Stimulated activated CD8-positive, alpha-beta memory T cell treated with anti-CD3 and anti-CD28 coated beads, Interleukin-4, amount 100 ng/mL, for 4 hours (primary cell): Measurements from ENCODE around the gene ACOT9.
"Not testable (repeated sequence)": the region's sequence is repeated elsewhere in the genome, so short reads cannot be mapped to it uniquely, and the experiment has no call there.

Source experiments
- DNase-seq, 2 donors: peaks; one replicate each; pipeline ENCODE4 v3.0.0-alpha.2; 2020; ENCODE audit warnings: low read depth in 2 of 2, low spot score in 1 of 2

The ACOT9 gene

DNA sequence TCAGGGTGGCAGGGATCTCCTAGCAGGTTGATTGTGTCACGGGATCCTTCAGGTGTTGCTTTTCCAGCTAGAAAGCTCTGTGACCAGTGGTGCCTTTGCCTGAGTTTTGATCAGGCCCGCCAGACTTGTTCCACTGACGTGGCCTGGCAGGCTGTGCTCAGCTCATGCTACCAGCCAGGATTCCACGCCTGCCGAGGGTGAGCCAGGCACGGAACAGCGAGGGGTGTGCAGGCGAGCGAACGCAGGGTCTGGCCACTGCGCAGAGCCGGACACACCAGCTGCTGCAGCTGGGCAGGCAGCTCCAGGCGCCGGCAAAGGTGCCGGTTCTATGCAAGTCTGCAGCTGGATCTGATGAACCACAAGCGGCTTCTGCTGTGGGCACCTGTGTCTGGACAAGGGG, 22.8 kb upstream of the ACOT9 start:
- no peak for DNase-seq

DNA sequence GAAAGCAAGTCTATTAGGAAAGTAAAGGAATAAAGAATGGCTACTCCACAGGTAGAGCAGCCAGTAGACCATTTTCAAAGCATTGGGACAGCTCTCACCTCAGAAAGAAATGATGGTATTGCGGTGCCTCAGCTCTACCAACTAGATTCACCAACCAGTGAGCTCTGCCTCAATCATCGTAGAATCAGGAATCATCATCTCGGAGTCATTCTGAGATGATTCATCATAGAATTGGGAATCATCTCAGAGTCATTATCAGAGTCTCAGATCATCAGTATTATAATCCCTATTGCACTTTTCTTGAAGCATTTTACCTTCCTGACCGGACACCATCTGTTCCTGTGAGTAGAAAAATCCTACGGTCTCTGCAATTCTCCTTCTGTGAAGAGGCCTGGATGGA, 22.4 kb upstream of the ACOT9 start:
- DNase-seq = no peak

DNA sequence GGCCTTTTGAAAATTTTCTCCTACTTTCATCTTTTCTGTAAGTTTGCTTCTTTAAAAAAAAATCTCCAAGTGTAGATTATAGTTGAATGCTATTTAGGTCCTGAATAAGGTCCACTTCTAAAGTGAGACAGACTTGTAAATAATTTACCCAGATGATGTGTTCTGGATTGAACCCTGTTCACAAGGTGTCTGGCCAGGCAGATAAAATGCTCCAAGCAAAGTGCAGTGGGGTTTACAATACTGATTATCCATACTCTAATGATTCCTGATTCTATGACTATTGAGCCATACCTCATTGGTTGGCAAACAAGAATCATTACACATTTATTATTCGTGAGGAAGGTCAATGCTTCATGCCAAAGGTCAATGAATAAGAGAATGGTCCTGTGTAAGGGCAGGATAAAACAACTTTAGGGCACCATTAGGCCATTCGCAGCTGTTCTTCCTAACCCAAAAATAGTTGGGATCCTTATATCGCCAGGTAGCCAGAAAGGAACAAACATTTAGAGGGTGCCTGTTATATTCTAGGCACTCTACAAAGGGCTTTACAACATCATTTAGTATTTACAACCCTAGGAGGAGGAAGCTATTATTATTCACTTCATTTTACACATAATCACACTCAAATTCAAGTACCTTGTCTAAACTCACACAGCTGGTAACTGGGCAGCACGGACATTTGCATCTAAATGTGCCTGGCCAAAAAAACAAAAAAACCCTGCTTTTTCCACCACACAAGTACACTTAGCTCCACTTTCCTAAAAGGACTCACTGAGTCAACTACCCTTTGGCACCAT, 21.3 kb upstream of the ACOT9 start:
- no peak for DNase-seq

DNA sequence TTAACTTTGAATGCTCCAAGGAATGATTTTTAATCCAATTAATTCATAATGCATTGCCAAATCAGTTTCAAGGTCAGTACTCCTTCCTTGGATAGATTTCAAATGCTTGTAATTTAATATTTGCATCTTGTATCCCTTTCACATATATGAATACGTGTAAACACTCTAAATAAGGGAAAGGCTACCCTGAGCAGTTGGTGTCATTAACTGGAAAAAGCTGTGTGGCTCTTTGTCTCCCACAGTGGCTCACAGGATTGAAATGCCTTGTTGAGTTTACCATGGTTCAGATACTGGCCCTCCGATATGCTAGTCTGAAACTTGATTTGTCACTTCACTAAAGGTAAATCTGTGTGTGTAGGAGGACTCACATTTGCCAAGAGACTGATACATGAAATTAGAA, 16.7 kb upstream of the ACOT9 start:
- DNase-seq = no peak

DNA sequence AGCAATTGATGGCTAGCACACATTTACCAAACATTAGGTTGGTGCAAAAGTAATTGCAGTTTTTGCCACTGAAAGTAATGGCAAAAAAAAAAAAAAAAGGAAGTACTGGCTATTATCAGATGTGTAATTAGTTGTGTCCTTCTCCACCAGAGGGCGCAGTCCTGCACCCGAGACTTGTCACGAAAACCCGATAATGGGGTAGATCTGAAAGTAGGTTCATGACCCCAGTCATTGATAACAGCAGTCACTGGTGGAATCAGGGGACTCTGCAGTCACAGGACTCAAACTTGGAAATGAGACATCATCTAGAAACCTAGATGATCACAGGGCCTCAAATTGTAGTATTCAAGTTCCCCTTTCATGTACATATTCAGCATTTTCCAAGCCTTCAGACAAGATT, 13.1 kb upstream of the ACOT9 start:
- peak; percentile 12 to 38 for DNase-seq

DNA sequence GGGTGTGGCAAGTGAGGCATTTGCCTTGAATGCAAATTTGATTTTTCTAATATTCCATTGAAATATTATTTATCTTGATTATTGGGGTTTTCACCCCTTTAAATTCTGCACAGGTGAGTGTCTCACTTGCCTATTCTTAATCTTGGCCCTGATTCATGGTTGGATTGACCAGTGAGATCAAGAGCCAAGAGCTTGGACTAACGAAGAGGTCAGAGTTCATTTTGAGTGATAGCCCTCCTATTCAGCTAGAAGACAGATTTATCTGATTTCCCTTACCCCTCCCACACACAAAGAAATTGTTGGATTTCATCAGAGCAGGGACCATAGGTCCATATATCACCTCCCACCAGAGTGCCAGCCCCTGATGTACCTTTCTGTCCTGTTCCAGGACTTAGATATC, 11.6 kb upstream of the ACOT9 start:
- DNase-seq = no peak

DNA sequence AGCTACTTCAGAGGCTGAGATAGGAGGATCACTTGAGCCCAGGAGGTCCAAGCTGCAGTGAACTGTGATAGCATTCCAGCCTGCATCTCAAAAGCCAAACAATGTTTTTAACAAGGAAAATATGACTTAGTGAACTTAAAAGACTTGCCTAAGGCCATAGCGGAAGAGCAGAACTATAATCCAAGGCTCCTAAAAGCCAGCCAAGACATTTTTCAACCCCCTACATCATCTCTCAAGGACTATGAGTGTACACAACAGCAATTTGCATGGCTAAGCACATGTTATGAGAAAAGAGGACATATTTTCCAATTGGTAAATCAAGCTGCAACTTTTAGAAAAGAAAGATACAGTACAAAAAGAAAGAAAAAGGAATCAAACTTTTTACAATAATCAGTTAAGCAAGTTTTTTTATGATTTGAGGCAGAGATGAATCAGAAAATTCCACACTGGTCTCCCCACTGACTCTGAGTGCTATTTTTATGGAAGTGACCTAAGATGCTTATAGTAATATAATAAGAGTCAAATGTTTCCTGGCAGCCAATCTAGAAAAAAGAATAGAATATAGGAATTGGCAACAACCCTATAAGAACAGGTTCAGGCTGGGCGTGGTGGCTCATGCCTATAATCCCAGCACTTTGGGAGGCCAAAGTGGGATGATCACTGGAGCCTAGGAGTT, 9.8 kb upstream of the ACOT9 start:
- DNase-seq = no peak

DNA sequence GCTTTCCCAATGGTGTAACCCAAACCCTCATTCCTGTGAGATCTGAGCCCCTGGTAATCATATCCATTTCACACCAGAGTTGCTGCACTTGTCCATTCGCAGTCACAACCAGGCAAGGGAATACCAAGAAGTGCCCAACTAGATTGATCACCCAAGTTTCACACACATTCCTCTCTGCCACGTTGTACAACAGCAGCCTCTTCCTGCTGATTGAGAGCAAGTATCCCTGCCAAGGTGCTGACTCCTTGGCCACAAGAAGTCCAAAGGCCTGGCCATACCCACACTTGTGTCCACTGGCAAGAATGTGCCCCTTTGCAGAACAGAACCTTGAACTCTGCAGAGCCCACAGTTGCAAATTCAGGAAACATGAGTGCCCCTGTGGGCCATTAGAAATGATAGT, 6.5 kb upstream of the ACOT9 start:
- DNase-seq = no peak

DNA sequence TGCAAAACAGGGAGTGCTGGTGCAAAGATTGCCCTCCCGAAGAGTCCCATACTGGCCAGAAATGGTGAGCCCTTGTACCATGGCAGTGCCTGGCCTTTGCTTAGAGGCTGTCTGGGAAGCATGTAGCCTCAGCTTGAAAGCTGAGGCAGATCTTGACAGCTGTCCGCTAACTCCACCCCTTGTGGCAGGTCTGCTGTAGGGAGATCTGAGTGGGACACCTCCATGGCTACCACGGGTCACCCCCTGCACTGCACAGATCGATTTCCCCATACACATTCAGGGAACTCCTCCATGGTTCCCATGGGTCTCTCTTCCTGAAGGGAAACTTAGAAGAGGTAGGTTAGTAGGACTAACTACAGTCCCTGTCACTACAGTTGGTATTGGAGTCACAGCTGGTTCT, 6.1 kb upstream of the ACOT9 start:
- DNase-seq = no peak

DNA sequence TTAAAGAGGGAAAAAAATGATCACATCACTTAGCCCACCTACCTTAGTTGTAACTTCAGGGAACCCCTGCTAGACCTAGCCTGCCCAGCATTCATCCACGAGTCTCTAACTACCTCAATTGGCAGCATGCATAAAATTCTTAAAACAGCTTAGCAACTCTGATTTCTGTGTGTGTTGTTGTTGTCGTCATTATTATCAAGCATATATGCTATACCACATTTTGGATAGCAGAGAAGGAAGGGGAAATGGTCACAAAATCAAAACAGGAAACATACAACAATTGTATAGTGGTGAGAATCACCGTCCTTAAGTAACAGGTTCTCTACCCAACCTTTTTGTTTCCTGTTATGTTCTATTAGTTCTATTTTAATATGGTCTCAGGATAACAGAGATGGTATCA, 2.7 kb upstream of the ACOT9 start:
- DNase-seq = no peak

DNA sequence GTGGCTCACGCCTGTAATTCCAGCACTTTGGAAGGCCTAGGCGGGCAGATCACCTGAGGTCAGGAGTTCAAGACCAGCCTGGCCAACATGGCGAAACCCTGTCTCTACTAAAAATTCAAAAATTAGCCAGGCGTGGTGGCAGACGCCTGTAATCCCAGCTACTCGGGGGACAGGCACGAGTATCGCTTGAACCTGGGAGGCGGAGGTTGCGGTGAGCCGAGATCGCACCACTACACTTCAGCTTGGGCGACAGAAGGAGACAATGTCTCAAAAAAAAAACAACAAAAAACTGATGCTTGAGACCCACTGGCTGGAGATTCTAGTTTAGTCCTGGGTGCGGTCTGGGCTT, 521 bp upstream of the ACOT9 start:
- not testable (repeated sequence) for DNase-seq

DNA sequence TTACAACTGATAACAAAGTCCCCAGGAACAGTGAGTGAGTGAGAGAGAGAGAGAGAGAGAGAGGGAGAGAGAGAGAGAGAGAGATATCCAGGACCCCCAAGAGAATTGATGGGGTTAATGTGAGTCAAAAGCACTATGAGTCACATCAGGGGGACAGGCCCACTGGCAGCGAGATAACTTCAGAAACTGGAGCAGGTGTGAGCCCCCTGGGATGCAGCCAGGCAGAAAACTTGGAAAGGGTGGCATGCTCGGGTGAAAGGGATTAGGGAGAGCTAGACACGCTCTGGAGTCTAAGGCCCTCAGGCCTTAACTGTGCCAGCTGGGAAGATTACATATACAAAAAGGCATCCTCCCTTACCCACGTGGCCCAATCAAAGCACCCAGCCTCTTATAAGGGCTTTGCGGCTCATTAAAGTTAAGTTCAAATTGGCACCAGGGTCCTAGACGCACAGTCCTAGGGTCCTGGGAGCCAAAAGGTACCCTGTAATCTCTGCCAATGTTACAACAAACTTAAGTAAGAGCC, 841 bp downstream of the ACOT9 start:
- no peak for DNase-seq

DNA sequence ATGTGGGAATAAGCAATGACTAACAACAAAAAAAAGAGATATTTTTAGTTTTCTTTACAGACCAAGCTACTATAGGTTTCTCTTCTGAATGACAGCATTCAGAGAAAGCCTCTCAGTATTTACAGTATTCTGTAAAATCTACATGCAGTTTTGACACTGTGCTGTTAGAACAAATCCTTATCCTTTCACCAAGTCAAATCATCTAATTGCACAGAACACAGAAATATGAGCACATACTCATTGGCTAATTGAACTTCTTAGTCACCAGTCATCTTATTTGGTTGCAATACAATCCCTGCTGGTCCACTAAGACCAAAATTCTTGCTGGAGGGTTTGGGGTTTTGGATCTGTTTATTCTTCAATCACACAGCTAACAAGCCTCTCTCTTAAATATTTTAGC, 5.7 kb downstream of the ACOT9 start:
- DNase-seq = no peak

DNA sequence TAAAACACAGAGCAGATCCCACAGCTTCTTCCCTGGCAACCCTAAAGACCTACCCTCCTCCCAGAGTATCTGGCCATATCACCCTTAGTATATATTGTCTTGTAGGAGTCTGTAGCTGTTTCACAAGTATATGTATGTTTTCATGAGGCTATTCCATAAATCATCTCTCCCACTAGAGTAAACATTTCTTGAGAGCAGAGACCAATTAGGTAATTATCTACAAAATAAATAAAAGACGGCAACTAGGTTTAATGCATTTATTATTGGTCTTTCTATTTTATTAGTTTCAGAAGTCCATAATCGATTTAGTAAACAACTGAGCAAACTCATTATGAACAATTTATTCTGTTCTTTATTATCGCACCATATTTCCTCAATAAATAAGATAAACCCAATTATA, 7.0 kb downstream of the ACOT9 start:
- DNase-seq = no peak

DNA sequence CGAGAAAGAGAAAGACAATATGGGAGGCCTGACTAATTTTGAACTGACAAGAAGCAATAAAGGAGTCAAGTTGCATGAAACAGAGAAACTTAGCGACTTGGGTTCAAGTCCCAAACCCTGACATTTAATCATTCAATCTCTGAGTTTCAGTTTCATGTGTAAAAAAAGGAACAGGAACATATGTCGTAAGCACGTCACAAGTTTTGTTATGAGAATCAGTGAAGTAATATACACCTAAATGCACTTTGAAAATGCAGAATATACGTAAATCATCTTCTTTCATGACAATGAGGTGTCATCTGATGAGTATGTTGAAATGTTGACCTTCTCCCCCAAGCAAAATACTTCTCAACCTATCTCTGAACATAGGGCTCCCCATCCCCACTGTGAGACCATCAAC, 10.4 kb downstream of the ACOT9 start:
- no peak for DNase-seq

DNA sequence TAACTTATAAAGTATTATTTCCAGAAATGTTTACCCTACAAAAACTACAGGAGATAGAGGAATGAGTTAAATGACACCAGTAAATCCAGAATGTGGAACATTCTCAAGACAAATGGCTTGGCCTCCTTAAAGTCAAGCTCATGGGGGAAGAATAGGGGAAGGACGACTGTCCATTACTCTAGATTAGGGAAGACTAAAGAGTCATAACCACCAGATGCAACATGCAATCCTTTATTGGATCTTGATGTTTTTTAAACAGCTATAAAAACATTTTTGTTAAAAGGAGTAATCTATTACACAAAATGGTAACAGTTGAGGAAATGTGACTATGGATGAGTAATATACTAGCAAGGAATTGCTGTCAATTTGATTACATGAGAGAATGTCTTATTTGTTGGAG, 11.1 kb downstream of the ACOT9 start:
- DNase-seq = no peak

DNA sequence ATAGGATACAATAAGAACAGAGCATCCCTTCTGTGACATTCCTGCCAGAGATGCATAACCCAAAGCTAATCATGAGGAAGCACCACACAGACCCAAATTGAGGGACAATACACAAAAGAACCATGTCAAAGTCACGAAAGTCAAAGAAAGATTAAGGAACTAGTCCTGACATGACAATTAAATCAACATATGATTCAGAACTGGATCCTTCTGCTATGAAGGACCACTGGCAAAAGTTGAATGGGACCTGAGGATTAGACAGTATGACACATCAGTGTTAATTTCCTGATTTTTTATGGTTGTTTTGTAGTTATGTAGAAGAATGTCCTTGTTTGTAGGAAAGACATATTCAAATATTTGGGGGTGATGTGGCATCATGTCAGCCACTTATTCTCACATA, 13.9 kb downstream of the ACOT9 start:
- DNase-seq = no peak

DNA sequence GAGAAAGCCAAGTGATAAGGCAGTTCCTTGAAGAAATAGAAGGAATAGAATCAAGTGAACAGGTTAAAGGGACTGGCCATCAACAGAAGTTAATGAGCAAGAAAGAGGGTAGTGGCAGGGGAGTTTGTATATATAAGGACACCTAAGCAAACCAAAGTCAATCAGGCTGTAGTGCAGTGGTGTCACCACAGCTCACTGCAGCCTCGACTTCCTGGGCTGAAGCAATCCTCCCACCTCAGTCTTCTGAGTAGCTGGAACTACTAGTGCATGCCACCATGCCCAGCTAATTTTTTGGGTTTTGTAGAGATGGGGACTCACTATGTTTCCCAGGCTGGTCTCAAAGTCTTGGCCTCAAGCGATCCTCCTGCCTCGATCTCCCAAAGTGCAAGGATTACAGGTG, 15.9 kb downstream of the ACOT9 start:
- no peak for DNase-seq

DNA sequence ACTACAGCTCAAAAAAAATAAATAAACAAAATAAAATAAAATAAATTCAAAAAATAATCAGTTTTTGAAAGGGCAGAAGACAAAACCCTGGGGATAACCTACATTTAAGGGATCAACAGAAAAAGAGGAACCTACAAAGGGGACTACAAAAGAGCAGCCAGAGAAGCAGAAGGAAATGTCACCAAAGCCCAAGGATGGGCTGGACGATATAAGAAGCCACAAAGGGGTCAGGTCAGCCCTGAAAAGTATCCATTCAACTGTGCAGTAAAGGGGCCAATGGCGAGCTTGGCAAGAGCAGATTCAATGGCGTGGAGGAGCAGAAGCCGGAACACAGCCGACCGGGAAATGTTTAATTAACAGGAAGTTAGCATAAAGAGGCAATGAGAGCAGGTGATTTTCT, 16.9 kb downstream of the ACOT9 start:
- no peak for DNase-seq

DNA sequence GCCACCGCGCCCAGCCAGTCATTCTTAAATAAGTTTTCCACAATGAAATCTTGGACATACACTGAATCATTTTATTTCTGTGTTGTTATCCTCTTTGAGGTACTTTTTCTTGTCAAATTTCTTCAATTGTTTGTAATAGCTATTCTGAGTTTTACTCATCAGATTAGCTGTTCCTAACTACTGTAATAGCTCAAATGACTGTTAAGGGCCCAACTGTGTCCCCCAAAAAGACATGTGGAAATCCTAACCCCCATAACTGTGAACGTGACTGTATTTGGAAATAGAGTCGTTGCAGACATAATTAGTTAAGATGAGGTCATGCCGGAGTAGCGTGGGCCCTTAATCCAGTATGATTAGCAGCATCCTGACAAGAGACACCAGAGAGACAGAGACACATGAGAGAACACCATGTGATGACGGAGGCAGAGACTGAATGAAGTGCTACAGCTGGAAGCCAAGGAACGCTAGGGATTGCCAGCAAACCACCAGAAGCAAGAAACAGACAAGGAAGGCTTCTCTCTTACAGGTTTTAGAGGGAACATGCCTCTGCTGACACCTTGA, 22.9 kb downstream of the ACOT9 start:
- no peak for DNase-seq

DNA sequence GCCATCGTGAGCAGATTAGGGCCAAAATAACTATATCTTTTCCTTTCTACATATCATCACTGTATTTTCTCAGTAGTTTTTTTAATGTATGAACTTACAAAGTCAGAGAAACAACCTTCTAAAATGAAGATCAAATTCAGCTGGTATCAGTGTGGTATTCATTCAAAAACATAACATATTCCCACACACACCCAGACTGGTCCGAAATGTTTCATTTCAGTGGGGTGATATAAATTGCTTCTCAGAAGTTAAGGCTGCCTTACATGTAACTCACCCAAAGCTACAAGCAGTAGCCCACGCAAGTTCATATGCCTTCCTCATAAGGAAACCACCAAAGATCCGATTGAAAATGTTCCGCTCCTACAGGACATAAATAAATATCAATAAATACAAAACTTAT, 37.8 kb downstream of the ACOT9 start:
- DNase-seq = no peak

DNA sequence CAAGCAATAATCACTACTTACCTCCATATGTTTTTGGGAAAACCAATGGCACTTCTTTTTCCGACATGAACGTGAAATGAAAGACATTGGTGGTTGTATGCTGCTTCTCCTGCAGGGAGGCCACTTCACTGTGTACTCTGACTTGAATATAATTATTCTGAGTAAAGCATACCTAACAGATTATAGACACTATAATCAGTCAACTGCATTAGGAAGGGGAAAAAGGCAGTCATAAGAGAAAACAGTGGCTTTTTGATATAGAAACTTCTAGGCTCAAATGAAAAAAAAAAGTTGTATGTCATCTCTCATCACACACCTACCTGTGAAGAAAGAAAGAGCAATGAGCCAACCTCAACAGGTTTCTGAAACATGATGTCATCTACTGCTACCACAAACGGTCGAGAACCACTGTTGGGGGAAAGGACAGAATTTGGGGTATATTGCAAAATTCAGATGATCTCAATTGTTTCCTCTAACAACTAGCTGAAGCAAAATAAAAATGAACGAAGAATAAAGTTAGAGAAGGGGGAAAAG, 38.3 kb downstream of the ACOT9 start:
- no peak for DNase-seq
